Gastroesophageal sphincter (tissue), 4 donors: ENCODE measurements around the gene LDLRAD1. TPM values are rescaled to one million over a fixed set of nuclear protein-coding genes. Genes with fewer than 3 reads are reported as not detected.
"Not testable (repeated sequence)": the region's sequence is repeated elsewhere in the genome, so short reads cannot be mapped to it uniquely, and the experiment has no call there.

Experiments used
- ATAC-seq: fragments of 150-250 bp; one replicate; pipeline ENCODE4 v1.9.1; 2016; ENCODE audit warnings: mild to moderate bottlenecking, moderate library complexity
- H3K27ac ChIP-seq, 4 donors: fragments of 200-600 bp; sonication (generic) in 3 of 4; 1 replicate in 3 of 4; 2 replicates in 1 of 4; pipeline ENCODE4 v1.5.1; 2016 to 2019
- H3K27me3 ChIP-seq: fragments of 200-600 bp; sonication (generic); one replicate; pipeline ENCODE4 v1.5.1; 2019
- H3K36me3 ChIP-seq, 2 donors: fragments of 200-600 bp; sonication (generic); one replicate each; pipeline ENCODE4 v1.5.1; 2019; ENCODE audit warnings: control low read depth in 1 of 2
- H3K4me1 ChIP-seq, 3 donors: fragments of 200-600 bp; sonication (generic); 1 replicate in 2 of 3; 2 replicates in 1 of 3; pipeline ENCODE4 v1.5.1; 2016 to 2019; ENCODE audit warnings: control low read depth in 2 of 3
- H3K4me3 ChIP-seq, 2 donors: fragments of 200-600 bp; sonication (generic); one replicate each; pipeline ENCODE4 v1.5.1; 2019; ENCODE audit warnings: mild to moderate bottlenecking in 1 of 2, moderate library complexity in 1 of 2
- H3K9me3 ChIP-seq, 3 donors: fragments of 200-600 bp; sonication (generic); one replicate each; pipeline ENCODE4 v1.5.1; 2017 to 2019; ENCODE audit warnings: control low read depth in 2 of 3
- EP300 ChIP-seq: sonication (generic); formaldehyde crosslinking; IDR thresholded peaks from one replicate; pipeline ENCODE4 v1.6.1; 2017; ENCODE audit warnings: antibody characterized with exemption, mild to moderate bottlenecking
- POLR2A ChIP-seq, 2 donors: fragments of 450-650 bp; IDR thresholded peaks; one replicate each; pipeline ENCODE4 v1.6.1; 2017; ENCODE audit warnings: antibody characterized with exemption in 2 of 2, mild to moderate bottlenecking in 2 of 2, moderate library complexity in 1 of 2
- POLR2AphosphoS5 ChIP-seq: sonication (generic); formaldehyde crosslinking; IDR thresholded peaks from one replicate; pipeline ENCODE4 v1.6.1; 2017; ENCODE audit warnings: antibody characterized with exemption
- WGBS, 2 donors: methylation state at CpG; one replicate each; pipeline ENCODE4 v1.1.5; 2018; ENCODE audit warnings: low coverage in 1 of 2; 5-methylcytosine and 5-hydroxymethylcytosine counted together
- total RNA-seq, 4 donors: library from RNA; depleted of rRNA; stranded (reverse); fragments of >200 nt; gene quantifications; one replicate each; pipeline ENCODE4 v1.1.0, GENCODE V29; 2016
- TF ChIP-seq, protein P1 (sequence below), 4 experiments: fragments of 200-600 bp in 2 of 4; fragments of 450-650 bp in 2 of 4; sonication (generic) in 1 of 4; IDR thresholded peaks; one replicate each; pipeline ENCODE4 v1.5.1; 2017 to 2019; ENCODE audit warnings: antibody characterized with exemption in 4 of 4, mild to moderate bottlenecking in 2 of 4, moderate library complexity in 2 of 4

The LDLRAD1 gene
- total RNA-seq, 4 donors from 2014 or later: not detected

- ATAC-seq: no peak
- H3K36me3 ChIP-seq: peaks cover 0 to 53% of the 10 kb centered on the region in 2 donors
- H3K27ac ChIP-seq: no peak overlapping the region
- TF ChIP-seq POLR2A (IDR thresholded peaks at IDR 0.05) (no peak), EP300 (no peak), POLR2AphosphoS5 (no peak)
- TF ChIP-seq, protein P1, sequence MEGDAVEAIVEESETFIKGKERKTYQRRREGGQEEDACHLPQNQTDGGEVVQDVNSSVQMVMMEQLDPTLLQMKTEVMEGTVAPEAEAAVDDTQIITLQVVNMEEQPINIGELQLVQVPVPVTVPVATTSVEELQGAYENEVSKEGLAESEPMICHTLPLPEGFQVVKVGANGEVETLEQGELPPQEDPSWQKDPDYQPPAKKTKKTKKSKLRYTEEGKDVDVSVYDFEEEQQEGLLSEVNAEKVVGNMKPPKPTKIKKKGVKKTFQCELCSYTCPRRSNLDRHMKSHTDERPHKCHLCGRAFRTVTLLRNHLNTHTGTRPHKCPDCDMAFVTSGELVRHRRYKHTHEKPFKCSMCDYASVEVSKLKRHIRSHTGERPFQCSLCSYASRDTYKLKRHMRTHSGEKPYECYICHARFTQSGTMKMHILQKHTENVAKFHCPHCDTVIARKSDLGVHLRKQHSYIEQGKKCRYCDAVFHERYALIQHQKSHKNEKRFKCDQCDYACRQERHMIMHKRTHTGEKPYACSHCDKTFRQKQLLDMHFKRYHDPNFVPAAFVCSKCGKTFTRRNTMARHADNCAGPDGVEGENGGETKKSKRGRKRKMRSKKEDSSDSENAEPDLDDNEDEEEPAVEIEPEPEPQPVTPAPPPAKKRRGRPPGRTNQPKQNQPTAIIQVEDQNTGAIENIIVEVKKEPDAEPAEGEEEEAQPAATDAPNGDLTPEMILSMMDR (IDR thresholded peaks at IDR 0.05): no peak
- H3K4me3 ChIP-seq: no peak overlapping the region
- no peaks in the 10 kb centered on the region for H3K27me3 ChIP-seq
- no peaks in the 10 kb centered on the region for H3K9me3 ChIP-seq
- 76 to 78% methylated on average over 3 of the region's 3 CpGs for WGBS, 2 donors
- H3K4me1 ChIP-seq: no peaks in the 10 kb centered on the region
Measured at GRCh38 chr1:54028306-54029251, 10.6 kb upstream of the LDLRAD1 start.

DNA sequence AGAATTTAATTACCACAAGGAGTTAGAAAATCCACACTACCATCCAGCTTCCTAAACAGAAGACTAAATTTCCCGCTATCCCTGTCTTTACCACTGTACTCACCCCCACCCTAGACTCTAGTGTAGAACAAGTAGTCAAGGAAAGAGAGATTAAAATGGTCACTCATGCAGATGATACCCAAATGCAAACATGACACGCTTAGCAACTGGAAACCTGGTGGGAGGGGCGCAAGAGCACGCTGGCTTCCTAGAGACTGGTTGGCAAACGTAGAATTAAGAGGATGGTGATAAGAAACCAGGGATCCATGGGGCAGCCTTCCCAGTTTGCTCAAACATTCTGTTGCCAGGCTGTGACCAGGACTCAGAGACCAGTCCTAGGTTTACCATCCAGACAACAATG, 9.9 kb upstream of the LDLRAD1 start:
- no peaks in the 10 kb centered on the region for H3K27me3 ChIP-seq
- no peak for ATAC-seq
- no peak for TF ChIP-seq POLR2A (IDR thresholded peaks at IDR 0.05)
- no peak for TF ChIP-seq EP300
- TF ChIP-seq POLR2AphosphoS5: no peak
- TF ChIP-seq, protein P1 (IDR thresholded peaks at IDR 0.05): no peak
- no peaks in the 10 kb centered on the region for H3K4me1 ChIP-seq
- no peak overlapping the region for H3K27ac ChIP-seq
- no peaks in the 10 kb centered on the region for H3K9me3 ChIP-seq
- no peak overlapping the region for H3K4me3 ChIP-seq
- WGBS, 2 donors: 76 to 93% methylated on average over 5 of the region's 5 CpGs
- peaks cover 0 to 45% of the 10 kb centered on the region in 2 donors for H3K36me3 ChIP-seq

GRCh38 chr1:54024811-54025210, 6.8 kb upstream of the LDLRAD1 start:
- H3K36me3 ChIP-seq: peaks cover 0 to 15% of the 10 kb centered on the region in 2 donors
- not testable (repeated sequence) for H3K27me3 ChIP-seq, H3K9me3 ChIP-seq, H3K27ac ChIP-seq, H3K4me3 ChIP-seq, H3K4me1 ChIP-seq, ATAC-seq
- WGBS, 2 donors: 94 to 100% methylated on average over 1 of the region's 1 CpG

DNA sequence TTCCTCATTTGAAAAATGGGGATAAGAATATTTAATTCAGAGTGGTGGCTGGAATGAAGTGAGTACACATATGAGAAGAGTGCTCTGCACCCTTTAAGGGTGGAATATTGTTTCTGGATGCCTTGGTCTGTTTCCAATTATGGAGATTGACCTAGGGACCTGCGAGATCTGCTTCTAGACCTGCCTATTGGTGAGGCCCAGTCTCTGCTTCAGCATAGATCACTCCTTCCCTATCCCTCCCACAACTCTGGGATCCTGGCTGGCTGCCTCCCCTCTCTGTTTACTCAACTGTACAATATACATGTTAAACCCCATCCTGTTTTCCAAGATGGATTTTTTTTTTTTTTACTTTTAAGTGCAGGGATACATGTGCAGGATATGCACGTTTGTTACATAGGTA, 6.4 kb upstream of the LDLRAD1 start:
- Histone ChIP-seq H3K27me3 (no peaks in the 10 kb centered on the region), H3K4me1 (no peaks in the 10 kb centered on the region), H3K9me3 (no peaks in the 10 kb centered on the region), H3K27ac (no peak overlapping the region), H3K4me3 (no peak overlapping the region), H3K36me3 (peaks cover 0 to 12% of the 10 kb centered on the region in 2 donors)
- WGBS, 2 donors: 60 to 82% methylated on average over 2 of the region's 2 CpGs
- TF ChIP-seq, protein P1 (IDR thresholded peaks at IDR 0.05): no peak
- TF ChIP-seq EP300: no peak
- no peak for TF ChIP-seq POLR2AphosphoS5
- TF ChIP-seq POLR2A (IDR thresholded peaks at IDR 0.05): no peak
- no peak for ATAC-seq

GRCh38 chr1:54019562-54020176, 1.7 kb upstream of the LDLRAD1 start:
- 77 to 86% methylated on average over 3 to 8 of the region's 10 CpGs for WGBS, 2 donors
- H3K4me3 ChIP-seq, H3K4me1 ChIP-seq, H3K27ac ChIP-seq, H3K36me3 ChIP-seq, ATAC-seq, H3K9me3 ChIP-seq: not testable (repeated sequence)
- peaks cover 12% of the 10 kb centered on the region for H3K27me3 ChIP-seq

DNA sequence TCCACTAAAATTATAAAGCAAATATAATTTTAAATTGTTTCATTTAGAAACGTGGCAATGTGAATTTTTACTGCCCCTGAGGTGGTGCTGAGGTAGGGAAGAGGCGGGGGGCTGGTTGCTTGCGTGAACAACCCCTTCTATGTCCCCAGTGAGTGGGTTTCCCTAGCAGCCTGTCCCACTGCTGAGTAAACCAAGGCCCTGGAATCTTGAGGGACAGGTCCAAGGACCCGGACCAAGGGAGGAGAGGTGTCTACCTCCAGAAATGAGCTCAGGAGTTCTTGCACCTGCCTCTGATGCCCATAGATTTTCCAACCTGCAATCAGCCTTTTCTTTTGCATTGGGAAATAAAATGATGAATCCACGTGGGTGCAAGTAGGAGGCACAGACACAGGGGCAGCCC, 649 bp upstream of the LDLRAD1 start:
- TF ChIP-seq, protein P1 (IDR thresholded peaks at IDR 0.05): no peak
- TF ChIP-seq POLR2A (IDR thresholded peaks at IDR 0.05) (no peak), POLR2AphosphoS5 (no peak), EP300 (no peak)
- no peak for ATAC-seq
- Histone ChIP-seq H3K36me3 (no peaks in the 10 kb centered on the region), H3K4me3 (no peak overlapping the region), H3K27me3 (peaks cover 20% of the 10 kb centered on the region), H3K27ac (no peak overlapping the region), H3K4me1 (no peaks in the 10 kb centered on the region), H3K9me3 (no peaks in the 10 kb centered on the region)
- 70 to 71% methylated on average over 4 to 5 of the region's 5 CpGs for WGBS, 2 donors
